ENCODE results near the gene CTU2. TPM values are rescaled to one million over a fixed set of nuclear protein-coding genes. Genes with fewer than 3 reads are reported as not detected.

CTU2 gene
- total and polyA plus RNA-seq, 10 of the 15 experiments (the other 5 are each of a cell fraction or from before 2014, with no cell fraction given), result 0.32 to 44.5 (median 18.2) TPM

- TF ChIP-seq ATF7 (IDR thresholded peaks at IDR 0.05; ENCODE audit: low read depth), result no peak
Observed at GRCh38 chr16:88688013-88688778, 18.1 kb upstream of the CTU2 start (continued).

GRCh38 chr16:88690341-88691128 lies 15.8 kb upstream of the CTU2 start:
- intact Hi-C loops (cut with micrococcal nuclease; ENCODE audit: unreplicated experiment), result no loop called here
- no peak overlapping the region for H2AFZ ChIP-seq (ENCODE audit: control insufficient read depth, low read depth, low read length)
- TF ChIP-seq POLR2A (IDR thresholded peaks at IDR 0.05; ENCODE audit: low read depth, low read length) (peak; percentile 20; the same call in 1 of the 2 replicates), CHD1 (IDR thresholded peaks at IDR 0.05; ENCODE audit: low read depth, low read length) (no peak)
- WGBS (ENCODE audit: insufficient coverage, insufficient replicate concordance, low lambda C conversion rate, missing lambda C conversion rate), result 71% methylated on average over 21 of the region's 21 CpGs
- BruUV-seq (replicated peaks), result no TSS peak
- CTCF ChIA-PET, result interaction anchor here (0.7 kb wide), 1 partner anchor 10 kb away, joined by 3 read pairs; no protein-coding TSS in a partner anchor
- H3K4me3 ChIP-seq, result no peak overlapping the region
- ATAC-seq, result no peak
- no peak overlapping the region for H3K27ac ChIP-seq (ENCODE audit: control insufficient read depth, insufficient read depth)
- no peak overlapping the region for H3K9ac ChIP-seq (ENCODE audit: control insufficient read depth, insufficient read depth, low read length)
- no peaks in the 10 kb centered on the region; a peak in 1 of 4 replicates for H3K27me3 ChIP-seq (replicated peaks in 1 of 2; ENCODE audit: control insufficient read depth in 2 of 2, insufficient read depth in 2 of 2, low read length in 1 of 2)
- no peaks in the 10 kb centered on the region for H4K20me1 ChIP-seq (ENCODE audit: control insufficient read depth, insufficient read depth)
- SMC1A ChIA-PET (ENCODE audit: uncharacterized antibody, unreplicated experiment), result no interaction called here
- peaks cover 16% of the 10 kb centered on the region for H3K4me1 ChIP-seq (ENCODE audit: control insufficient read depth, insufficient read depth, low read length)
- POLR2A ChIA-PET, result no interaction called here
- no peak for FAIRE-seq
- H3K79me2 ChIP-seq (ENCODE audit: control insufficient read depth, insufficient read depth, low read length), result no peaks in the 10 kb centered on the region
- RAD21 ChIA-PET (ENCODE audit: unreplicated experiment), result no interaction called here
- no peak for DNase-seq (ENCODE audit: low read depth, low spot score)
- in situ Hi-C loops (cut with MboI), result no loop called here
- no peaks in the 10 kb centered on the region for H3K36me3 ChIP-seq (ENCODE audit: control insufficient read depth in 2 of 2, insufficient read depth in 2 of 2, low read length in 1 of 2)
- no peaks in the 10 kb centered on the region for H3K9me3 ChIP-seq (replicated peaks; ENCODE audit: control insufficient read depth, insufficient read depth, low read length)
- no peak overlapping the region for H3K4me2 ChIP-seq (ENCODE audit: control insufficient read depth, insufficient read depth)

Measured in GM12878 (cell line).